ENCODE results near the gene MGST3. TPM values are rescaled to one million over a fixed set of nuclear protein-coding genes. Genes with fewer than 3 reads are reported as not detected.
"Not testable (repeated sequence)": the region's sequence is repeated elsewhere in the genome, so short reads cannot be mapped to it uniquely, and the experiment has no call there.

MGST3 gene
- total RNA-seq, 1 experiment from 2014 or later: 87.7 TPM

DNA sequence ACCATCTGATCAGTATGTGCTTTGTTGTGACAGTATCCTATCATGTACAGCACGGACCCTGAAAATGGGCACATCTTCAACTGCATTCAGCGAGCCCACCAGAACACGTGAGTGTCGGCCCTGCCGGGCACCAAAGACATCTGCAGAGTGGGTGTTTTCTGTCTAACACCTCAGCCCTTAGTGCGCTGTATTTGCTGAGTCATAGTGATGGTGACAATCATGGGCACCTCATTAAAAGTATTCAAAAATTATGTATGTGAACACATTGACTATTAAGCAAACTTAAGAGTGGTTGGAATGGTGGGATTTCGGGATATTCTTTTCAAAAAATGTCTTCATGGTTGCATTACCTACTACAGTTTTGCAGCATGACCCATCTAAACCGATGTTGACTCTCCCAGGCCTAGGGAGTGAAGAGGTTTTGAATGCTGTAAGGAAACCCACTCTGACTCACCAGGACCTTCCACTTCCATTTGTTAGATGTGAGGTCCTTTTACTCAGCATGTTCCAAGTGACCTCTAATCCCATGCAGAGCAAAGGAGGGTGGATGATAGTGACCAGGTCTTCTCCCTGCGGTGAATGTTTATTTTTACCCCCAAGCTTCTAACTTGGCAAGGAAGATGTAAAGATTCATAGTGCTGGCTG is 20.1 kb downstream of the MGST3 start:
- Histone ChIP-seq H3K4me1 (ENCODE audit: insufficient read depth, low read length) (no peaks in the 10 kb centered on the region; the same call in 1 of the 2 replicates), H3K4ac (ENCODE audit: low read depth, low read length) (no peak overlapping the region), H2BK20ac (ENCODE audit: low read depth, low read length, poor library complexity, severe bottlenecking) (no peak overlapping the region), H3K56ac (ENCODE audit: insufficient read length, low read depth, low read length) (no peak overlapping the region), H4K8ac (replicated peaks; ENCODE audit: insufficient read length, low read depth, low read length) (no peak overlapping the region), H3K18ac (ENCODE audit: insufficient read length, low read depth, low read length) (no peak overlapping the region), H3K14ac (ENCODE audit: insufficient read depth, low read length) (no peak overlapping the region), H3K79me2 (ENCODE audit: insufficient read depth, low read length) (no peaks in the 10 kb centered on the region), H4K20me1 (ENCODE audit: control insufficient read depth, insufficient read depth, insufficient read length) (no peaks in the 10 kb centered on the region), H4K5ac (ENCODE audit: insufficient read length, low read depth, low read length) (no peak overlapping the region), H3K27ac (ENCODE audit: insufficient read length, low read depth, low read length) (no peak overlapping the region), H2BK5ac (ENCODE audit: insufficient read length, low read length) (no peak overlapping the region), H3K27me3 (ENCODE audit: insufficient read depth, low read length) (no peaks in the 10 kb centered on the region), H3K9me3 (ENCODE audit: control insufficient read depth, low read depth, low read length) (no peaks in the 10 kb centered on the region), H2BK15ac (ENCODE audit: low read depth, low read length) (no peak overlapping the region), H3K23me2 (ENCODE audit: insufficient read length, low read depth, low read length, poor library complexity, severe bottlenecking) (no peaks in the 10 kb centered on the region), H2AK5ac (ENCODE audit: insufficient read length, low read length) (no peak overlapping the region), H3K9ac (ENCODE audit: extremely low read depth, insufficient read length, low read length) (no peak overlapping the region), H2AFZ (ENCODE audit: low read length) (no peak overlapping the region), H3T11ph (ENCODE audit: low read length) (no peak overlapping the region), H3K23ac (ENCODE audit: insufficient read length, low read depth, low read length) (no peak overlapping the region), H4K91ac (ENCODE audit: insufficient read length, low read depth, low read length) (no peak overlapping the region), H2BK120ac (ENCODE audit: low read depth, low read length, poor library complexity, severe bottlenecking) (no peak overlapping the region), H3K79me1 (ENCODE audit: insufficient read depth, low read depth, low read length, poor library complexity, severe bottlenecking) (no peaks in the 10 kb centered on the region), H3K4me2 (ENCODE audit: insufficient read depth, insufficient read length, low read length) (no peak overlapping the region), H2BK12ac (ENCODE audit: insufficient read length, low read depth, low read length) (no peak overlapping the region)
- peaks cover 7 to 20% (median 7%) of the 10 kb centered on the region in 3 experiments; a peak in 6 of 7 replicates for H3K36me3 Mint-ChIP-seq (ENCODE audit: insufficient read depth in 1 of 3, low read depth in 3 of 3)
- no CpG with 5 or more reads among the region's 9 CpGs for WGBS (ENCODE audit: extremely low coverage, insufficient read length, low lambda C conversion rate)
- H3K4me3 Mint-ChIP-seq: no peak overlapping the region
- no peaks in the 10 kb centered on the region for H3K27me3 Mint-ChIP-seq (ENCODE audit: low read depth)
- peaks cover 0 to 4% of the 10 kb centered on the region in 2 experiments; a peak in 1 of 4 replicates for H3K4me1 Mint-ChIP-seq
- no peaks in the 10 kb centered on the region; a peak in 1 of 5 replicates for H3K9me3 Mint-ChIP-seq
- DNase-seq: no peak
- TF ChIP-seq, protein P1, sequence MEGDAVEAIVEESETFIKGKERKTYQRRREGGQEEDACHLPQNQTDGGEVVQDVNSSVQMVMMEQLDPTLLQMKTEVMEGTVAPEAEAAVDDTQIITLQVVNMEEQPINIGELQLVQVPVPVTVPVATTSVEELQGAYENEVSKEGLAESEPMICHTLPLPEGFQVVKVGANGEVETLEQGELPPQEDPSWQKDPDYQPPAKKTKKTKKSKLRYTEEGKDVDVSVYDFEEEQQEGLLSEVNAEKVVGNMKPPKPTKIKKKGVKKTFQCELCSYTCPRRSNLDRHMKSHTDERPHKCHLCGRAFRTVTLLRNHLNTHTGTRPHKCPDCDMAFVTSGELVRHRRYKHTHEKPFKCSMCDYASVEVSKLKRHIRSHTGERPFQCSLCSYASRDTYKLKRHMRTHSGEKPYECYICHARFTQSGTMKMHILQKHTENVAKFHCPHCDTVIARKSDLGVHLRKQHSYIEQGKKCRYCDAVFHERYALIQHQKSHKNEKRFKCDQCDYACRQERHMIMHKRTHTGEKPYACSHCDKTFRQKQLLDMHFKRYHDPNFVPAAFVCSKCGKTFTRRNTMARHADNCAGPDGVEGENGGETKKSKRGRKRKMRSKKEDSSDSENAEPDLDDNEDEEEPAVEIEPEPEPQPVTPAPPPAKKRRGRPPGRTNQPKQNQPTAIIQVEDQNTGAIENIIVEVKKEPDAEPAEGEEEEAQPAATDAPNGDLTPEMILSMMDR (conservative IDR thresholded peaks at IDR 0.05): no peak
- no peak overlapping the region for H3K27ac Mint-ChIP-seq

DNA sequence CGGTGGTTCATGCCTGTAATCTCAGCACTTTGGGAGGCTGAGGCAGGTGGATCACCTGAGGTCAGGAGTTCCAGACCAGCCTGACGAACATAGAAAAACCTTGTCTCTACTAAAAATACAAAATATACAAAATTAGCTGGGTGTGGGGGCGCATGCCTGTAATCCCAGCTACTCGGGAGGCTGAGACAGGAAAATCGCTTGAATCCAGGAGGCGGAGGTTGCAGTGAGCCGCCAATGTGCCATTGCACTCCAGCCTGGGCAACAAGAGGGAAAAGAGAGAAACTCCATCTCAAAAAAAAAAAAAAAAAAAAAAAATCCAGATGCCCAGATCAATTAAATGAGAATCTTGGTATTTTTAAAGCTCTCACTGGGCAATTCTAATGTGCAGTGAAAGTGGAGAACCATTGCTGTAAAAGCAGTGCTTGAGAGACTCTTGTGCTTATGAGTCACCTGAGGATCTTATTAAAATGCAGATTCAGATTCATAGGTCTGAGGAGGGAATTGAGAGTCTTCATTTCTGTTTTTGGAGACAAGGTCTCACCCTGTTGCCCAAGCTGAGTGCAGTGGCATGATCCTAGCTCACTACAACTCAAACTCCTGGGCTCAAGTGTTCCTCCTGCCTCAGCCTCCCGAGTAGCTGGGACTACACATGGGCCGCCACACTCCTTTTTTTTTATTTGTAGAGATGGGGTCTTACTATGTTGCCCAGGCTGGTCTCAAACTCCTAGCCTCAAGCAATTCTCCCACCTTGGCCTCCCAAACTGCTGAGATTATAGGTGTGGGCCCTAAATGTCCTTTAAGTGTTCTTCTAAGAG is 27.9 kb downstream of the MGST3 start:
- H3K9ac ChIP-seq (ENCODE audit: extremely low read depth, insufficient read length, low read length); H3K27ac ChIP-seq (ENCODE audit: insufficient read length, low read depth, low read length); H3K18ac ChIP-seq (ENCODE audit: insufficient read length, low read depth, low read length); H3K9me3 Mint-ChIP-seq; H3K27me3 ChIP-seq (ENCODE audit: insufficient read depth, low read length); H3K4me3 Mint-ChIP-seq; H4K91ac ChIP-seq (ENCODE audit: insufficient read length, low read depth, low read length); H3K4me1 ChIP-seq (ENCODE audit: insufficient read depth, low read length); H2BK120ac ChIP-seq (ENCODE audit: low read depth, low read length, poor library complexity, severe bottlenecking); DNase-seq; H3K79me1 ChIP-seq (ENCODE audit: insufficient read depth, low read depth, low read length, poor library complexity, severe bottlenecking); H2BK12ac ChIP-seq (ENCODE audit: insufficient read length, low read depth, low read length); H4K8ac ChIP-seq (replicated peaks; ENCODE audit: insufficient read length, low read depth, low read length); H3K56ac ChIP-seq (ENCODE audit: insufficient read length, low read depth, low read length); H3T11ph ChIP-seq (ENCODE audit: low read length); H3K27me3 Mint-ChIP-seq (ENCODE audit: low read depth); H4K20me1 ChIP-seq (ENCODE audit: control insufficient read depth, insufficient read depth, insufficient read length); H3K4me2 ChIP-seq (ENCODE audit: insufficient read depth, insufficient read length, low read length); H3K9me3 ChIP-seq (ENCODE audit: control insufficient read depth, low read depth, low read length); H3K23me2 ChIP-seq (ENCODE audit: insufficient read length, low read depth, low read length, poor library complexity, severe bottlenecking); H3K23ac ChIP-seq (ENCODE audit: insufficient read length, low read depth, low read length); H4K5ac ChIP-seq (ENCODE audit: insufficient read length, low read depth, low read length); H3K14ac ChIP-seq (ENCODE audit: insufficient read depth, low read length); H3K79me2 ChIP-seq (ENCODE audit: insufficient read depth, low read length); H2AFZ ChIP-seq (ENCODE audit: low read length); H2BK20ac ChIP-seq (ENCODE audit: low read depth, low read length, poor library complexity, severe bottlenecking); H3K4ac ChIP-seq (ENCODE audit: low read depth, low read length); H2BK5ac ChIP-seq (ENCODE audit: insufficient read length, low read length); H2AK5ac ChIP-seq (ENCODE audit: insufficient read length, low read length); H2BK15ac ChIP-seq (ENCODE audit: low read depth, low read length): not testable (repeated sequence)
- Mint-ChIP-seq H3K27ac (peak overlapping the region in 2 of 3 experiments; percentile 13 to 47; a peak in 2 of 7 replicates), H3K4me1 (peaks cover 8 to 12% of the 10 kb centered on the region in 2 experiments), H3K36me3 (ENCODE audit: insufficient read depth in 1 of 3, low read depth in 3 of 3) (peaks cover 9 to 41% (median 28%) of the 10 kb centered on the region in 3 experiments)
- WGBS (ENCODE audit: extremely low coverage, insufficient read length, low lambda C conversion rate): no CpG with 5 or more reads among the region's 9 CpGs

All from H9 (cell line).